ENCODE measurements around the gene MPZL1.
"Not testable (repeated sequence)": the region's sequence is repeated elsewhere in the genome, so short reads cannot be mapped to it uniquely, and the experiment has no call there.

MPZL1 gene

DNA sequence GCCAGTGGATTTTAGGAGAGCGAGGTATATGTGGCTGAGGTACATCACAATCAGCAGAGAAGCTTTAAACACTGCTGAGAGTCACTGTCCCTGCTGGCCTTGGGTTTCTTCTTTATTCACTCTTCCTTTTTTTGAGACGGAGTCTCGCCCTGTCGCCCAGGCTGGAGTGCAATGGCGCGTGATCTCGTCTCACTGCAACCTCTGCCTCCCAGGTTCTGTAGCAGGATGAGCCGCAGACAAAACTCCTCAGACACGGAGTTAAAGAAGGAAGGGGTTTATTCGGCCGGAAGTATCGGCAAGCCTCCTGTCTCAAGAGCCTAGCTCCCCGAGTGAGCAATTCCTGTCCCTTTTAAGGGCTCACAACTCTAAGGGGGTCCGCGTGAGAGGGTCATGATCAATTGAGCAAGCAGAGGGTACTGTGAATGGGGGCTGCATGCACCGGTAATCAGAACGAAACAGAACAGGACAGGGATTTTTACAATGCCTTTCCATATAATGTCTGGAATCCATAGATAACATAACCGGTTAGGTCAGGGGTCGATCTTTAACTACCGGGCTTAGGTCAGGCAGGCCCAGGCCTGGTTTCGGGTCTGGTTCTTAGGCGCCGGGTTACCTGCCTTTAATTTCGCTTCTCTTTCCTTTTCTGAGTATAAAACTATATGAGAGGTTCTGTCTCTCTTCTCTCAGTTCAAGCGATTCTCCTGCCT lies 1.9 kb upstream of the MPZL1 start:
- DNase-seq: not testable (repeated sequence)

DNA sequence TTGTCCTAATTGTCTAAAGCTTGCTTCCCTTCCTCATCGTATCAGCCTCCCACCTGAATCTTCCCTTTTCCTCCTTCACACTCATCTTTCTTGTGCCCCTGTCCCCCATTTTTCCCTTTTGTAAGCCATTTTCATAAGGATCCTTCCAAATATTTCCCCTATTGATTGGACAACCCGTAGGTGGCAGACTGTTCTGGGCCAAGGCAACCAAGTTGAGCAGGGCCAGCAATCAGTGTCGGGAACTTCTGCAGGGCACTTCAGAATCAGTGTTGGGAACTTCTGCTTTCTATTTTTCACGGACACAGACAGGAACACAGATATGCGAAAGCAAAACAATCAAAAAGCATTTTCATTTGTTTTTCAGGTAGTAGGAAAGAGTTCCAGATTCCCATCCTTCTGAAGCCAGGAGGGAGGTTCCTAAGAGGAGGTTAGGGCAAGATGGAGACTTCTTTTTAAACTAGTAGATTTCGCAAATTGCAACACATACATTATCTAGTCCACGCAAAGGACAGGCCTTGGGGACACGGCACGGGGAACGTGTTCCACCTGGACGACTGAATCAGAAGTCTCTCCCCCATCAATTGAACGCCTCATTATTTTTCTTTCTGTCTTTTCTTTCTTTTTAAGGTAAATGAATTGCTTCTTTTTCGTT lies 691 bp upstream of the MPZL1 start:
- DNase-seq: no peak

DNA sequence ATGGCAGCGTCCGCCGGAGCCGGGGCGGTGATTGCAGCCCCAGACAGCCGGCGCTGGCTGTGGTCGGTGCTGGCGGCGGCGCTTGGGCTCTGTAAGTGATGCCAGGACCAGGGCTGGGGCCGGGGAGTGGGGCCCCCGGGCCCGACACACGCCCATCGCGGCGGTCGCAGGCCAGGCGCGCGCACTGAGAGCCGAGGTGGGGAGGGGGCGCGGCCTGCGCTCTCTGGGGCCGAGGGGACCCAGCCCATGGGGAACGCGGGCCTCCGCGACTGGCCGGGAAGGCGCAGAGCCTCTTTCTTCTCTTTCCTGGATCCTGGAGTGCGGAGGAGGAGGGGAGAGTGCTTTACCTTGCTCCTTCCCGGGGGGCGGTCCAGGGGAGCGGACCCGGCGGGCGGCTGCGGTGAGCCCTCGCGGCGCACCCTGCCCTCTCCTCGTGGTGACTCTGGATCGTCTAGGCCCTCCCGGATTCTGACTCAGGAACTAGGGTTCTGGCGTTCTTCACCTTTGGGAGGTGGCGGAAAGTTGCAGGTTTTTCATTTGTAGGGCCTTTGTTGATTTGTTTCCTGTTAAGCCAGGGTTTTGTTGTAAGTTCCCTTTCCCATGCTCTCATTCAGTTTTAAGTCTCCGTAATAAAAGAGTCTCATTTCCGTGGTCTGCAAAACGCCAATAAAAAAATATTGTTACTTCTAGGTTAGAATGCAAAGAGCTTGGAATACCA lies 529 bp downstream of the MPZL1 start:
- DNase-seq: no peak

DNA sequence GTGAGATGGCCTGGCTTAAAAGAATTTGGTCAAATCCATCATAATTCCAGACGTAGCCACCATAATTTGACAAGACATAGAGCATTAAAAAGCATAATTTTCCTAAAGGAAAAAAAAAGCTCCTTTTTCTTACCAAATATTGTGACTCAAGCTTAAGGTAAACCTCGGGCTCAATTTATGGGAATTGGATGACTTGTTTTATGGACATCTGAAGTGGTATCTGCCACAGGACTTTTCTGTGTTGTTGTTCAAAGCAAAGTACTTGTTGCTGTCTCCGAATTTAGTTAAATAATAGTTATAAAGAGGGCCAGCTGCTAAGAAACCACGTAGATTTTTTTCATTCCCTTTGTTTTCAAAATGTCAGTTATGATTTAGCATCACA lies 1.1 kb downstream of the MPZL1 start:
- DNase-seq: no peak

DNA sequence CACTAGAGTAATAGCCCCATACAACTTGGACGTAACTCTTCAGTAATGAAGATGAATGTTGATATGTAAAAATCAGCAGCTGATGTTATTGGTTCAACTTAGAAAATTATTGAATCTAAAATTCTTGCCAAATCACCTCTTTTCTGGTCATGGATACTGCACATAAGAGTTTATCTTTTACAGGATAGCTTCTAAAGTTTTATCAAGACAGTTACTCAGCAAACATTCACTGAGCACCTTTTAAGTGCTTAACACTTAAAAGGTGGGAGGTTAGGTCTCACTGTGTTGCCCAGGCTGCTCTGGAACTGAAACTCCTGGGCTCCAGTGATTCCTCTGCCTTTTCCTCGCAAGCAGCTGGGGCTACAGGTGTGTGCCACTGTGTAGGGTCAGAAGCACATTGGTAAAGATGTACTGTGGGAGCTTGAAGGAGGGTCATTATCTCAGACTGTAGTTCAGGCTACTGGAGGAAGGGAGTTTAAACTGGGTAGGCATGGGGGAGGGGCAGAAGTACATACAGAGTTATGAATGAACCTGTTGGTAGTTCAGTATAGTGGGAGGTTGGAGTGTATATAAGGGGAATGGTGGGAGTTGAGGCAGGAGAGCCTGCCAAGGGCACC lies 2.0 kb downstream of the MPZL1 start:
- DNase-seq: no peak

DNA sequence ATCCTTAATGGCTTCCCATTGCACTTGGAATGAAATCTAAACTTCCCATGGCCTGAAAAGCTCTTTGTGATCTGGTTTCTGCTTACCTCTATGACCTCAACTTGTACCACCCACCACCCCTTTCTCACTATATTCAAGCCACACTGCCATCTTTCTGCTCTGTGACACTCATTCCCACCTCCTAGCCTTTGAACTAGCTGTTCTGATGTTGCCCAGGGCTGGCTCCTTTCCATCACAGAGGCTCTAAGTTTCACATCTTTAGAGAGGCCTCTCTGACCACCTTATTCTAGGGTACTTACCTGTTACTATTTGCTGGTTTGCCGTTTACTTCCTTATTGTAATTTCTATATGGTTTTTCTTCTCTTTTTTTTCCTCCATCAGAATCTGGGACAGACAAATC lies 4.2 kb downstream of the MPZL1 start:
- DNase-seq: no peak

DNA sequence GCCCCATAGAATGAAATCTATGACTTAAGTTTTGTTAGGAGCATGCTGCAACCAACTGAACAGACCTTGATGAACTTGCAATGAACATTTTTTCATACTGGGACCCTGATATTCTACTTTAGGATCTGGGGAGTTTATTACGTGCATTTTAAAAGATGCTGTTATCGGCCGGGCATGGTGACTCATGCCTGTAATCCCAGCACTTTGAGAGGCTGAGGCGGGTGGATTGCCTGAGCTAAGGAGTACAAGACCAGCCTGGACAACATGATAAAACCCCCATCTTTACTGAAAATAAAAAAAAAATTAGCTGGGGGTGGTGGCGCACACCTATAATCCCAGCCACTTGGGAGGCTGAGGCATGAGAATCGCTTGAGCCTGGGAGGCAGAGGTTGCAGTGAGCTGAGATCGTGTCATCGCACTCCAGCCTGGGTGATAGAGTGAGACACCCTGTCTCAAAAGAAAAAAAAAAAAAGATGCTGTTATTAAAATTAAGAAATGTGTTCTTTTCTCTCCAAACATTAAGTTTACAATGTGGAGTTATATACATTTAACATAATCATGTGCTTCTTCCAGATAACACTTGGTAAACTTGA lies 7.1 kb downstream of the MPZL1 start:
- DNase-seq: no peak

DNA sequence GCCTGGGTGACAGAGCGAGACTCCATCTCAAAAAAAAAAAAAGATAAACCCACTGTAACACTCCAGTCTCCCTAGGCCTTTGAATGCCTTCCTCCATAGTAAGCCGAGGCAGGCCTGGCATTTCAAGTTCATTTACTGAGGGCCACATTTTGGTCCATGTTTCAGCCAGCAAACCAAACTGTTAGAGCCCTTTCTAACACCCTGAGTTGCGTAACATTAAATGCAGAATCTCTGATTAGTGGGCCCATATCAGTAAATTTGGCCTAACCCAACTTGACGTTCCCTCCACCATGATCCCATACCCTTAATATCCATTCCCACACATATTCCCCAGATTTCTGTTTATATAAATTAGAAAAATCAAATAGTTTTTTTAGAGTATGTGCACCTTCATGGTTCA lies 12.4 kb downstream of the MPZL1 start:
- no peak for DNase-seq

DNA sequence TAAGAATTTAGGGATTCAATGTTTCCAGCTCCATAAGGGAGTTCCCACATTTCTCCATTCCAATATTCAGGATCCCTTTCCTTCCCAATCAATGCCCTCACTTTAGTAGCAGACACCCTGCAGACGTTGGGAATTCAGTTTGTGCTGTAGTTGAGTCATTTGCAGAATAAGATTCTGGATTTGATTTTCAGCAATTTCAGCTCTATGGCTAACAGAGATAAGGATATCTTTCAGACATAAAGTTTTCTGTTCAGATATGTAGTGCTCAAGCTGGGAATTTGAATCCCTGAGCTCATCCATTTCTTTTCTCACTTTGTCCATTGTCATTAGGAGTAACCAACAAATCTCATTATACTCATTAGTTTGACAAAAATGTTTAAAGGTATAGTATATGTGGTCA lies 13.1 kb downstream of the MPZL1 start:
- DNase-seq: no peak

DNA sequence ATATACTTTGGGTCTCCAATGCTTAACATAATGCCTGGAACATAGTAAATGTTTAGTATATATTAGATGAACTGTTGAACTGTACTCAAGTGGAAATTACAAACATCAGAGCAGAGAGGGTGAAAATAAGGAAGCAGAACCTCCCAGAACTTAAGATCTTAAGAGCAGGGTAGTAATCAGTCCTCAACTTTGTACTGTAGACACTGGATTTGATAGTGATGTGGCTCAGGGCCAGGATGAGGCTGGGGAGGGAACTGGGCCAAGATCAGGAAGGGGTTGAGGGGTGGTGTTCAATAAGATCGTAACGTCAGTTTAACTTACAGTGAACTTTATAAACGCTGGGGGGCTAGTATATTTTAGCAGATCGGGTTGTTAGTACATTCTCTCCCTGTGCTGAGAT lies 15.4 kb downstream of the MPZL1 start:
- no peak for DNase-seq

DNA sequence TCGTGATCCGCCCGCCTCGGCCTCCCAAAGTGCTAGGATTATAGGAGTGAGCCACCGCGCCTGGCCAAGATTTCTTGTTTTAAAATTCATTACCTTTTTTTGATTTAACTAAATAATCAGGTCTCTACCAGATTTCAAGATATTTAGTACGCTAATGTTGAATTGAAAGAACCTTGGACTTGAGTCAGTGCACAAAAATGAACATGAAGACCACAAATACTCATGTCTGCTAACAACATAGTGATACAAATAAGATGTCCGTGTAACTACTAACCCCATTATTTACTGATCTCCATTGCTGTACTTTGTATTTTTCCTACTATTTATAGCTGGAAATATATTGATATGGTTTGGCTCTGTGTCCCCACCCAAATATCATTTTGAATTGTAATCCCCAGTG lies 16.4 kb downstream of the MPZL1 start:
- no peak for DNase-seq

DNA sequence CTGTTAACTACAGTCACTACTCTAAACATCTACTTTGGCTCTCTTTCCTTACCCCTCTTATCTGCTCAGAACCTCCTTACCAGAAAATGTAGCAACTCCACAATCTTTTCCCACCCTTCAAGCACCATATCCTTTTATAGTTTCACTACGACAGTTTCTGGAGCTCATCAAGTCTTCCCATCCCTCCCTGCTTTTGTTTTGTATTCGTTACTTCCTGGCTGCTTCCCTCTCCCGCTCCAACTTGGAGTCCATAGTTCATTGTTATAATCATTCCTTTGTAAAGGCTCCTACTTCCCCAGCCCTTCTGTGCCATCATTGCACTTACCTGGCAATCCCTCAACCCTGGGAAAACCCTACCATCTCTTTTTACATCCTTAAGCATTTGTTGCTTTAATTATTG lies 18.0 kb downstream of the MPZL1 start:
- DNase-seq: no peak

DNA sequence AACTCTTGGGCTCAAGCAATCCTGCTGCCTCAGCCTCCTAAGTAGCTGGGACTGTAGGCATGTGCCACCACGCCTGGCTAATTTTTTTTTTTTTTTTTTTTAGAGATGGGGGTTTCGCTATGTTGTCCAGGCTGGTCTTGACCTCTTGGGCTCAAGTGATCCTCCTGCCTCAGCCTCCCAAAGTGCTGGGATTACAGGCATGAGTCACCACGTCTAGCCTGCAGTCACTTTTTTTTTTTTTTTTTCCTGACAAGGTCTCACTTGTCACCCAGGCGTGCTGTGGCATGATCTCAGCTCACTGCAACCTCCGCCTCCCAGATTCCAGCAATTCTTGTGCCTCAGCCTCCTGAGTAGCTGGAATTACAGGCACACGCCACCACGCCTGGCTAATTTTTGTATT lies 19.3 kb downstream of the MPZL1 start:
- DNase-seq: not testable (repeated sequence)

DNA sequence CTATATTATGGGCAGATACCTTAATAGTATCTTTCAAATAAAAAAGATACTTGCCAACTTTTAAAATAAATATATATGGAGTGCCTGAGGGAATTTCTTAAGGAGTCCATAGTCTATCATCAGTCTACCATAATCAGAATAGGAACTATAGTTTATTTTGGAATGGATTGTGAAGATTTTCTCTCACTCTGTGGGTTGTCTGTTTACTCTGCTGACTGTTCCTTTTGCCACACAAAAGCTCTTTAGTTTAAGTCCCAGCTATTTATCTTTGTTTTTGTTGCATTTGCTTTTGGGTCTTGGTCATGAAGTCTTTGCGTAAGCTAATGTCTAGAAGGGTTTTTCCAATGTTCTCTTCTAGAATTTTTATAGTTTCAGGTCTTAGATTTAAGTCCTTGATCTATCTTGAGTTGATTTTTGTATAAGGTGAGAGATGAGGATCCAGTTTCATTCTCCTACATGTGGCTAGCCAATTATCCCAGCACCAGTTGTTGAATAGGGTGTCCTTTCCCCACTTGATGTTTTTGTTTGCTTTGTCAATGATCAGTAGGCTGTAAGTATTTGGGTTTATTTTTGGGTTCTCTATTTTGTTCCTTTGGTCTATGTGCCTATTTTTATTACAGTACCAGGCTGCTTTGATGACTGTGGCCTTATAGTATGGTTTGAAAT lies 20.7 kb downstream of the MPZL1 start:
- not testable (repeated sequence) for DNase-seq

DNA sequence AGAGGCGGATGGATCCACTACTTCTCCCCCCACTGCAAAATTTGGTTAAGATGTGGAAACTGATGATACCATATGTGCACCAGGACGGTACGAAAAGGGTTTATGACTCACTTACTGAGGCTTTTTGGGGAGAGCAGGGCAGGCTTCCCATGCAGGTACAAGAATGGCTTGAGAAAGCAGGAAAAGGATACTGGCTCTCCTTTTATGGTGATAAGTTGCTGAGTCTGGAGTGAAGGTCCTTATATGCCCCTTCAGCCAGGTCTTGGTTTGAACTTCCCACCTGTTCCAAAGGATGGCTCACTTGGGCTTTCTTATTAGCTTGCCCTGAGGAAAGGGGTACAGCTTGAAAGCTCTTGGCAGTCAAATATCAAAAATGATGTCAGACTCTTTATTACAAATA lies 23.1 kb downstream of the MPZL1 start:
- DNase-seq: no peak

DNA sequence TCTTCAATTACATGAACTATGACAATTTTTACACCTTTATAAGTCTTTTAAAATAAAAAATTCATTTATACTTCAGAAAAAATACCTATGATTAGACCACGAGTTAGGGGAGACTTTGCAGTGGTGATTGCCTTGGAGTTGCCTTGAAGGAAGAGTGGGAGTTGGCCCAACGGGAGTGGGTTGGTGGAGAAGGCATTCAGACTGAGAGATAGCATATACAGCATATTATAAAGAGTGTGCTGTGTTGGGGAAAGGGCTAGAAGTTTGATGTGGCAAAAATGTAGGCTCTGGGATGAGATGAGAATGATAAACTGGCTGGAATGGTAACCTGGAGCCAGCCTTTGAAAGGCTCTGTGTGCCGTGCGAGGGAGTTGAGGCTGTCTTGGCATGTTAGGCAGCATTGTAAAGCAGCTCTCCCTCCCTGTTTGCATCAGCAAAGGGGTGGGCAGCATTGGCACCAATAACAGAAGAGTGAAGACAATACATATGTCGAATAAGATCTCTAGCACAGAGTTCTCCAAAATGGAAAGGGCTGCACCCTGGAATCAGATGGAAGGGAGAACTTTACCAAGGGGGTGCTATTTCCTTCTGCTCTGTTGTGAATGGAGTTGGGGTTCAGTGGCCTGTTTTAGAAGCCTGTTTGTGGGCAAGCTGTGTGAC lies 24.4 kb downstream of the MPZL1 start:
- DNase-seq: no peak

DNA sequence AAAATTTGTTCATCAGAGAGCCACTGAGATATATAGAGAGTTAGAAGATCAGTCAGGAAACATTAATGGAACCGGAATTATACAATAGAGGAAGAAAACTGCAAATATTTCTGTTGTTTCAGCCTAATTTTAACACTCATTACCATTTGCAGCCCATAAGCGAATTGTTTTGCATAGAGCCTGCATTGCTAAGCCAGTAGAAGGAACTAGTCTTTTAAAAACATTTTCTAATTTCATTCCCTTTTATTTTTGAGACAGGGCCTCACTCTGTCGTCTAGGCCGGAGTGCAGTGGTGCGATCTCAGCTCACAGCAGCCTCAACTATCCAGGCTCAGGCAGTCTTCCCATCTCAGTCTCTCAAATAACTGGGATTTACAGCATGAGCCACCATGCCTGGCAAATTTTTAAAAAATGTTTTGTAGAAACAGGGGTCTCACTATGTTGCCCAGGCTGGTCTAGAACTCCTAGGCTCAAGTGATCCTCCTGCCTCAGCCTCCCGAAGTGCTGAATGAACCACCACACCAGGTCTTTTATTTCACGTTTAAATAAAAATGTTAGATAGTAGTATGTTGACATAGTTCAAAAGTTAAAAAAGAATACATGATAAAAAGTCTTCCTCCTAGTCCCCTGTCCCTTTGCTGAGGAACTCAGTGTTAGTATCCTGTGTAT lies 25.3 kb downstream of the MPZL1 start:
- no peak for DNase-seq

DNA sequence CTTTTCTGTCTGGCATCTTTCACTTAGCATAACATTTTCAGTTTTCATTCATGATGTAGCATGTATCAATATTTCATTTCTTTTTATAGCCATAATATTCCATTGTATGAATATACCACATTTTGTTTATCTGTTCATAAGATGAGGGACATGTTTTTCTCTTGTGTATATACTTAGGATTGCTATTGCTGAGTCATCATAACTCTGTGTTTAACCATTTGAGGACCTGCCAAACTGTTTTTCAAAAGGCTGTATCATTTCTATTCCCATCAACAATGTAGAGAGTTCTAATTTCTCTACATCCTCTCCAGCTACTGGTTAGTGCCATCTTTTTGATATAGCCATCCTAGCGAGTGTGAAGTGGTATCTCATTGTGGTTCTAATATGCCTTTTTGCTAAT lies 26.2 kb downstream of the MPZL1 start:
- DNase-seq: no peak

DNA sequence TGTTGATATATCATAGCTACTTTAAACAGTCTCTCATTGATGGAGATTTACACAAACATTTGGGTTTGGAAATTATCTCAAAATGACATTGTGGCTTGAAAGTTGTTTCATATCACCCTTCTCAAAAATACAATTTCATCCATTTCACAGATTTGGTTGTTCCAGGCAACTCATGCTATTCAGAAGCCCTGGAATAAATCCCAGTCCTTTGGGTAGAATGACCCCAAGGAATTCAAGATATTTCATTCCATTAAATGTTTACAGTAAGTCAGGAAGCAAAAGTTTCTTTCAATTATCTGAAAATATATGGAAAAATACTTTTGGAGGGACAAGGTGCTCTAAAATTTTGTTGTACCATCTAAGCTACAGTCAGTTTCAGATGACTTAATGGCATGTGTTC lies 27.1 kb downstream of the MPZL1 start:
- no peak for DNase-seq

DNA sequence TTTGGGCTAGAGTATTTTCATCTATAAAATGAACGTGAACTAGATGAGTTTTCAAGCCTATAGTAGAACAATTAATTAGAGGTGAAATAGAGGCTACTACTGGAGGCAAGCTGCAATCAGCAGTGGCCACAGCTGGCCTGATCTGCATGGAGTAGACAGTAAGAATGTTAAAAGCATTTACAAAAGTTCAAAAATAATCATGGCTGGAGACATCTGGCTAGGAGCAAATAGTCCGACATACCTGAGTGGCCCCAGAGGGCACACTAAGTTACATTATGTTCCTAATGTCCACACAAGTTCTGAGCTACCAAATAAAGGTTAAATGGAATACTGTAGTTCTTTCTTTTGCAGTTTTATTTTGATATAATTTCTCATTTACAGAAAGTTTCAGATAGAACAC lies 28.0 kb downstream of the MPZL1 start:
- no peak for DNase-seq

DNA sequence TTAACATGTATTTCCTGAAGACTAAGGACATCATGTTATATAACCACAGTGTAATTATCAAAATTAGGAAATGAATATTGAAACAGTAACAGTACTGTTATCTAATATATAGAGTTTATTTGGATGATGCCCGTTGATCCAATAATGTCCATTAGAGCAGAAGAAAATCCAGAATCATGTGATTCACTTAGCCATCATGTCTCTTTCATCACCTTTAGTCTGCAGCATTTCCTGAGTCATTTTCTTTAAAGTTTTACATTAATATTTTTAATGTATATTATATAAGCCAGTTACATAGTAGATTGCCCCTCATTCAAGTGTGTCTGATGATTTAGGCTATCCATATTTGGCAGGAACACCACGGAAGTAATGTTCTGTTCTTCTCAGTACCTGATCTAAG lies 28.9 kb downstream of the MPZL1 start:
- DNase-seq: no peak

DNA sequence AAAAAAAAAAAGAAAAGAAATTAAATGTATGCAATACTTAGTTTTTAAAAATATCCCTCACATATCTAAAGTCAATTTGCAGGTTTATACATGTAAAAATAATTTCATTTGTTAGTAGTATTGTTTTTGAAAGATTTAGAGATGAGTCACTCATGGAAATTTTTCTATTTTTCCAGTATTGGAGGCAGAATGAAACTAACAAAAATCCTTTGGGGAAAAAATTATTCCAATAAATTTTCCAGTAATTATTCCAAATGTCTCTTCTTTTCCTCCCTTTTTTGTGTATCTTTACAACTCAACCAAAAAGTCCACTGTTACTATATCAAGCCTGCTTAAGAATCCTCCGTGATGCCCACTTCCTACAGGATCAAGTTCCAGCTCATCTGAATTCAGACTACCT lies 29.9 kb downstream of the MPZL1 start:
- no peak for DNase-seq

Data from stimulated activated CD4-positive, alpha-beta T cell treated with anti-CD3 and anti-CD28 coated beads, Interleukin-2, amount 100 ng/mL, for 48 hours (primary cell).